ENCODE results near the gene LINS1.

GRCh38 chr15:100614918-100615317, 12.9 kb upstream of the LINS1 start:
- TF ChIP-seq CTCF (IDR thresholded peaks at IDR 0.05; ENCODE audit: low read depth, low read length), result no peak
- no peak for TF ChIP-seq MAX (IDR thresholded peaks at IDR 0.05; ENCODE audit: low read depth, low read length)
- no peak for TF ChIP-seq POLR2A (IDR thresholded peaks at IDR 0.05; ENCODE audit: extremely low read depth, insufficient read length)
